Measurements from ENCODE around the gene ABCC2.

DNA sequence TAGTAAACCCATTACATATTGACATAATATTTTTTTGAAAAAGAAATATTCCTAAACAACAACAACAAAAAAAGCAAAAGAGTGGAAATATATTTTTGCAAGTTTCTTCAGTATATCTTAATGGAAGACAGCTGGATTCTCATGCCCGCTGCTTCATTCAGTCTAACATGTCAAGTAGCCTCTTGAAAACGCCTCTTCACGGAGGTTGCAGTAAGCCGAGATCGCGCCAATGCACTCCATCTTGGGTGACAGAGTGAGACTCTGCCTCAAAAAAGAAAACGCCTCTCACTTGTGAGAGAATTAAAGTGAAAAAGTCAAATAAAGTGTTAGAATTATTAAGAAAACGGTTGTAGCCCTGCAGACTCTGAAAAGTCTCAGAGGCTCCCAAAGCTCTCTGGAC, 49.1 kb upstream of the ABCC2 start:
- TF ChIP-seq, protein P1, sequence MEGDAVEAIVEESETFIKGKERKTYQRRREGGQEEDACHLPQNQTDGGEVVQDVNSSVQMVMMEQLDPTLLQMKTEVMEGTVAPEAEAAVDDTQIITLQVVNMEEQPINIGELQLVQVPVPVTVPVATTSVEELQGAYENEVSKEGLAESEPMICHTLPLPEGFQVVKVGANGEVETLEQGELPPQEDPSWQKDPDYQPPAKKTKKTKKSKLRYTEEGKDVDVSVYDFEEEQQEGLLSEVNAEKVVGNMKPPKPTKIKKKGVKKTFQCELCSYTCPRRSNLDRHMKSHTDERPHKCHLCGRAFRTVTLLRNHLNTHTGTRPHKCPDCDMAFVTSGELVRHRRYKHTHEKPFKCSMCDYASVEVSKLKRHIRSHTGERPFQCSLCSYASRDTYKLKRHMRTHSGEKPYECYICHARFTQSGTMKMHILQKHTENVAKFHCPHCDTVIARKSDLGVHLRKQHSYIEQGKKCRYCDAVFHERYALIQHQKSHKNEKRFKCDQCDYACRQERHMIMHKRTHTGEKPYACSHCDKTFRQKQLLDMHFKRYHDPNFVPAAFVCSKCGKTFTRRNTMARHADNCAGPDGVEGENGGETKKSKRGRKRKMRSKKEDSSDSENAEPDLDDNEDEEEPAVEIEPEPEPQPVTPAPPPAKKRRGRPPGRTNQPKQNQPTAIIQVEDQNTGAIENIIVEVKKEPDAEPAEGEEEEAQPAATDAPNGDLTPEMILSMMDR (conservative IDR thresholded peaks at IDR 0.05 in 1 of 2, IDR thresholded peaks at IDR 0.05 in 1 of 2; ENCODE audit: extremely low read depth in 1 of 2, insufficient read depth in 1 of 2, low read depth in 1 of 2, low read length in 2 of 2): no peak
- TF ChIP-seq EZH2 (IDR thresholded peaks at IDR 0.05; ENCODE audit: borderline replicate concordance, low read length): no peak

Measured in mammary epithelial cell (primary cell).